ENCODE data around the gene VPS52. TPM values are rescaled to one million over a fixed set of nuclear protein-coding genes. Genes with fewer than 3 reads are reported as not detected.
"Not testable (repeated sequence)": the region's sequence is repeated elsewhere in the genome, so short reads cannot be mapped to it uniquely, and the experiment has no call there.

VPS52 gene
- total RNA-seq, 4 donors from 2014 or later = 18.1 to 45.5 (median 31.5) TPM

DNA sequence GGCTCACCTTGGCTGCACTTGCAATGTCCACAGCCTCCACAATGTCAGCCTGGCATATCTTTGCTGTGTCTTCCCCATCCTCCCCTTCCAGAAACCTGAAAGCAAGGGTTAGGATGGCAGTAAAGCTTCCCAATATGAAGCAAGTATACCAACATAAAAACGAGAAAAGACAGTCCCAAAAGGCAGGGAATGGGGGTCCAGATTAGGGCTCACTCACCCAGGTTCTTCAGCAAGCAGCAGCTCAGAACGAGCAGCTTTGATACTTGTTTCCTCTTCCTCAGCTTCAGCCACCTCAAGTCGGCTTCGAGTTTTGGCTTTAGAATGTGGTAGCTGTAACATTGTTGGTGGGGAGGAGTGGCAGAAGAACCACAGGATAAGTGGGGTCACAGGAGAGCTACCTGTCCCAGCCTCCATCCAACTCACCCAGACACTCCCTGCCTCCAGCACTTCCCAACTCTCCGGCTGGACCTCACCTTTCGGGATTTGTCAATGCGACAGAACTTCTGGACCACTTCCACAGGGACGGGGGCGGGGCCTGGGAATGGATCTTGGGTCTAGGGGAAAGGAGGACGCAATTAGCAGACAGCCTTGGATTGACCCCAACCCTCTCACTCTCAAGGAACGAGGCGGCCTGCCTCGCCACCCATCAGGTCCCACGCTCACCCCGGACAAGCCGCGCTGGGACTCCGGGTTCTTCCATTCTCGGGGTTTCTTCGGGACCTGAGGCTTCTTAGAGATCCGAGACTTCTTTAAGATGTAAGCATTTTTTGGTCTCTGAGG, 16.7 kb upstream of the VPS52 start:
- H3K36me3 ChIP-seq = peaks cover 0 to 75% of the 10 kb centered on the region in 2 donors
- ATAC-seq = peak; percentile 3

GRCh38 chr6:33286946-33287914, 15.6 kb upstream of the VPS52 start:
- ATAC-seq = no peak
- TF ChIP-seq, protein P1, sequence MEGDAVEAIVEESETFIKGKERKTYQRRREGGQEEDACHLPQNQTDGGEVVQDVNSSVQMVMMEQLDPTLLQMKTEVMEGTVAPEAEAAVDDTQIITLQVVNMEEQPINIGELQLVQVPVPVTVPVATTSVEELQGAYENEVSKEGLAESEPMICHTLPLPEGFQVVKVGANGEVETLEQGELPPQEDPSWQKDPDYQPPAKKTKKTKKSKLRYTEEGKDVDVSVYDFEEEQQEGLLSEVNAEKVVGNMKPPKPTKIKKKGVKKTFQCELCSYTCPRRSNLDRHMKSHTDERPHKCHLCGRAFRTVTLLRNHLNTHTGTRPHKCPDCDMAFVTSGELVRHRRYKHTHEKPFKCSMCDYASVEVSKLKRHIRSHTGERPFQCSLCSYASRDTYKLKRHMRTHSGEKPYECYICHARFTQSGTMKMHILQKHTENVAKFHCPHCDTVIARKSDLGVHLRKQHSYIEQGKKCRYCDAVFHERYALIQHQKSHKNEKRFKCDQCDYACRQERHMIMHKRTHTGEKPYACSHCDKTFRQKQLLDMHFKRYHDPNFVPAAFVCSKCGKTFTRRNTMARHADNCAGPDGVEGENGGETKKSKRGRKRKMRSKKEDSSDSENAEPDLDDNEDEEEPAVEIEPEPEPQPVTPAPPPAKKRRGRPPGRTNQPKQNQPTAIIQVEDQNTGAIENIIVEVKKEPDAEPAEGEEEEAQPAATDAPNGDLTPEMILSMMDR (IDR thresholded peaks at IDR 0.05) = no peak
- TF ChIP-seq EP300 (IDR thresholded peaks at IDR 0.05) (no peak), POLR2AphosphoS5 (IDR thresholded peaks at IDR 0.05) (no peak), POLR2A (IDR thresholded peaks at IDR 0.05) (no peak)
- Histone ChIP-seq H3K4me3 (peak overlapping the region in 1 of 2 donors; percentile 69), H3K27ac (no peak overlapping the region), H3K27me3 (no peaks in the 10 kb centered on the region), H3K36me3 (peaks cover 0 to 75% of the 10 kb centered on the region in 2 donors), H3K4me1 (peaks cover 3 to 35% (median 14%) of the 10 kb centered on the region in 3 donors), H3K9me3 (no peaks in the 10 kb centered on the region)
- 87 to 89% methylated on average over 12 to 14 of the region's 22 CpGs for WGBS, 2 donors (ENCODE audit: low coverage in 1 of 2)

More for the DNA sequence above, 16.7 kb upstream of the VPS52 start:
- H3K9me3 ChIP-seq = no peaks in the 10 kb centered on the region
- peak overlapping the region; percentile 64 to 69 for H3K4me3 ChIP-seq
- no peaks in the 10 kb centered on the region for H3K27me3 ChIP-seq
- peaks cover 3 to 35% (median 14%) of the 10 kb centered on the region in 3 donors for H3K4me1 ChIP-seq
- TF ChIP-seq EP300 (IDR thresholded peaks at IDR 0.05) (no peak), POLR2AphosphoS5 (IDR thresholded peaks at IDR 0.05) (no peak), POLR2A (IDR thresholded peaks at IDR 0.05) (no peak)
- TF ChIP-seq, protein P1 (IDR thresholded peaks at IDR 0.05) = no peak
- 34 to 35% methylated on average over 4 to 7 of the region's 21 CpGs for WGBS, 2 donors (ENCODE audit: low coverage in 1 of 2)
- peak overlapping the region; percentile 3 to 86 (median 82) for H3K27ac ChIP-seq

DNA sequence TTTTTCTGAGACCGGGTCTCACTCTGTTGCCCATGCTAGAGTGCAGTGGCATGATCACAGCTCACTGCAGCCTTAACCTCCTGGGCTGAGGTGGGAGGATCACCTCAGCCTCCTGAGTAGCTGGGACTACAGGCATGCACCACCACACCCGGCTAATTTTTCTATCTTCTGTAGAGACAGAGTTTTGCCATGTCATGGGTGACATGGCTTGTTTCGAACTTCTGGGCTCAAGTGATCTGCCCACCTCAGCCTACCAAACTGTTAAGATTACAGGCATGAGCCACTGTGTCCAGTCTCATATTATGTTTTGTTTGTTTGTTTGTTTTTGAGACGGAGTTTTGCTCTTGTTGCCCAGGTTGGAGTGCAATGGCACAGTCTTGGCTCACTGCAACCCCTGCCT, 13.5 kb upstream of the VPS52 start:
- H3K27ac ChIP-seq, ATAC-seq, H3K27me3 ChIP-seq, H3K4me3 ChIP-seq, H3K9me3 ChIP-seq: not testable (repeated sequence)
- WGBS, 2 donors (ENCODE audit: low coverage in 1 of 2) = 83% methylated on average over 4 of the region's 4 CpGs; no CpG with 5 or more reads in 1 of the 2 donors
- H3K4me1 ChIP-seq = peaks cover 3 to 24% (median 10%) of the 10 kb centered on the region in 3 donors
- peaks cover 0 to 76% of the 10 kb centered on the region in 2 donors for H3K36me3 ChIP-seq

DNA sequence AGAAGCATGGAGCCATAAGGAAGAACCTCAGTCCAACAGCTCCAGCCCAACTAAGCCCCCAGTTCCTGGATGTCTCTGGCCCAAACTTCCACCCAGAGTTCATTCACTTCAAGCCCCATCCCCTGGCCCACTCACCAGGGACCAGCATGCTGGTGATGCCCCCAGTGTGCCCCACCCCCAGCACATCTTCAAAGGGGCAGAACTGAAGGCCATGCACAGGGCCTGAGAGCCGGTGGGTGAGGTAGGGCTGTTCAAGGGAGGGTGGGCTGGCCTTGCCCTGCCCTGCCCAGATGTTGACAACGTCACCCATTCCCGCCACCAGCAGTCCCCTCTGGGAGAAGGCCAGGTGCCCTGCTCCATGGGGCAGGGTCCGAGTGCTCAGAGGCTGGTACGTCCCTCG, 8.9 kb upstream of the VPS52 start:
- H3K9me3 ChIP-seq = no peaks in the 10 kb centered on the region
- peaks cover 0 to 41% (median 20%) of the 10 kb centered on the region in 3 donors for H3K4me1 ChIP-seq
- no peak for ATAC-seq
- no peak overlapping the region for H3K4me3 ChIP-seq
- TF ChIP-seq POLR2AphosphoS5 (IDR thresholded peaks at IDR 0.05) = no peak
- TF ChIP-seq, protein P1 (IDR thresholded peaks at IDR 0.05) = no peak
- TF ChIP-seq POLR2A (IDR thresholded peaks at IDR 0.05) = no peak
- no peak for TF ChIP-seq EP300 (IDR thresholded peaks at IDR 0.05)
- peak overlapping the region in 2 of 4 donors; percentile 12 to 17 for H3K27ac ChIP-seq
- H3K36me3 ChIP-seq = peaks cover 0 to 80% of the 10 kb centered on the region in 2 donors
- H3K27me3 ChIP-seq = no peaks in the 10 kb centered on the region
- no CpG with 5 or more reads among the region's 6 CpGs for WGBS, 2 donors (ENCODE audit: low coverage in 1 of 2)

GRCh38 chr6:33279971-33280511, 8.4 kb upstream of the VPS52 start:
- Histone ChIP-seq H3K27ac (peak overlapping the region in 2 of 4 donors; percentile 12 to 17), H3K9me3 (no peaks in the 10 kb centered on the region), H3K4me3 (no peak overlapping the region), H3K36me3 (peaks cover 0 to 80% of the 10 kb centered on the region in 2 donors), H3K27me3 (no peaks in the 10 kb centered on the region), H3K4me1 (peaks cover 0 to 46% (median 20%) of the 10 kb centered on the region in 3 donors)
- ATAC-seq = no peak
- WGBS, 2 donors (ENCODE audit: low coverage in 1 of 2) = no CpG with 5 or more reads among the region's 5 CpGs
- TF ChIP-seq POLR2A (IDR thresholded peaks at IDR 0.05) (no peak), POLR2AphosphoS5 (IDR thresholded peaks at IDR 0.05) (no peak), EP300 (IDR thresholded peaks at IDR 0.05) (no peak)
- TF ChIP-seq, protein P1 (IDR thresholded peaks at IDR 0.05) = peak in 3 of 4 experiments; percentile 38 to 50 (median 40)
